Psoas muscle (tissue), 8 donors: Measurements from ENCODE around the gene LPAR3. TPM values are rescaled to one million over a fixed set of nuclear protein-coding genes. Genes with fewer than 3 reads are reported as not detected.

Experiments
- ATAC-seq, 4 donors: fragments of 200-7000 bp; cut with Tn5 transposase; one replicate each; pipeline ENCODE4 v1.9.1; 2020; ENCODE audit warnings: moderate library complexity in 3 of 4, mild to moderate bottlenecking in 2 of 4
- DNase-seq, 2 donors: peaks; one replicate each; pipeline ENCODE4 v3.0.0-alpha.2; 2020
- H3K27ac ChIP-seq: fragments of 200-600 bp; one replicate; pipeline ENCODE4 v1.8.0; 2022
- H3K27me3 ChIP-seq, 3 donors: fragments of 200-600 bp in 1 of 3; one replicate each; pipeline versions ENCODE4 v1.6.1 to v1.8.0; 2013 to 2022; ENCODE audit warnings: low read length in 2 of 3, mild to moderate bottlenecking in 2 of 3, moderate library complexity in 1 of 3; ENCODE audit not compliant: insufficient read depth in 3 of 3
- H3K36me3 ChIP-seq, 2 donors: fragments of 200-600 bp in 1 of 2; one replicate each; pipeline versions ENCODE4 v1.6.1 to v1.8.0; 2013 to 2022; ENCODE audit warnings: low read depth in 1 of 2, mild to moderate bottlenecking in 1 of 2, moderate library complexity in 1 of 2; ENCODE audit not compliant: insufficient read depth in 1 of 2
- H3K4me1 ChIP-seq: fragments of 200-600 bp; one replicate; pipeline ENCODE4 v1.8.0; 2022
- H3K4me3 ChIP-seq: fragments of 200-600 bp; one replicate; pipeline ENCODE4 v1.8.0; 2022; ENCODE audit warnings: mild to moderate bottlenecking
- H3K9me3 ChIP-seq: fragments of 200-600 bp; one replicate; pipeline ENCODE4 v1.8.0; 2022
- WGBS, 3 donors: extraction: QIAGEN DNeasy Blood & Tissue Kit; methylation state at CpG; one replicate each; pipeline versions ENCODE4 v1.1.6 to v1.1.7; 2013; 5-methylcytosine and 5-hydroxymethylcytosine counted together
- intact Hi-C, 2 donors: fragments of 100-400 bp; cut with DNase I; formaldehyde crosslinking; loops; one replicate each; pipeline versions ENCODE4 v1.11.0 to v1.14.2; 2022
- polyA plus RNA-seq, 3 donors: library from polyadenylated mRNA; stranded (reverse); fragments of 200-250 nt; gene quantifications; one replicate each; pipeline ENCODE4 v1.2.3, GENCODE V29; 2013
- total RNA-seq, 4 donors: library from RNA; stranded (reverse); fragmentation: NEBNext Ultra II Directional in 2 of 4; extraction: Animal tissue kit (Norgen Biotek cat#: 25700) in 2 of 4; gene quantifications; one replicate each; pipeline versions ENCODE4 v1.2.1 to v1.2.4, GENCODE V29; 2021 to 2023
- TF ChIP-seq, protein P1 (sequence below): fragments of 200-600 bp; IDR thresholded peaks from one replicate; pipeline ENCODE4 v1.8.0; 2022; ENCODE audit warnings: antibody characterized with exemption
- donor health status: healthy with polysubstance abuse.
- donor health status: DM: no; HTN: no; CAD: no; lungs with moderate emphysema.
- donor health status: Bipolar disorder and iron deficiency.
- donor health status: healthy.
- donor health status: DM: yes; HTN: yes; CAD: no.
- donor health status: DM: no; HTN: no; CAD: no.
- donor health status: DM: no; HTN: no; CAD: no.
- donor health status: DM: yes; HTN: yes; CAD: no.

LPAR3 gene
- total and polyA plus RNA-seq, 7 donors: 0.01 to 0.20 (median 0.03) TPM; not detected in 4

DNA sequence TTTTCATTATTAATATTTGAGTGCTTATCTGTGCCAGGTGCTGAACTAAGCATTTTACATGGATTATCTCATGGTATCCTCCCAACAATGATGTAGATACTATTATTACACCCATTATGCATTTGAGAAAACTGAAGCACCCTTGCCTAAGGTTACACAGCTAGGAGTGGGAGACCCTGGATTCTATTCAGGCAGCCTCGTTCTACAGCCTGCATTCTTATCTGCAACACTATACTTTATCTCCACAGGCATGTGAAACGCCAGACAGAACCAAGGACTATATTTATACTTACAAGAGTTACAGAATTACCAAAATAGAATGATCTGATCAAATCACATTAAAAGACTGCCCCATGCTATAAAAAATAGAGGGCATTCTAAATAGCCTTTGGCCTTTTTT is 22.4 kb downstream of the LPAR3 start:
- no peaks in the 10 kb centered on the region for H3K36me3 ChIP-seq
- intact Hi-C loops: no loop called here
- H3K9me3 ChIP-seq: no peaks in the 10 kb centered on the region
- H3K27ac ChIP-seq: no peak overlapping the region
- ATAC-seq: no peak
- WGBS, 3 donors: 13 to 34% (median 24%) methylated on average over 2 of the region's 2 CpGs
- no peak overlapping the region for H3K4me3 ChIP-seq
- H3K27me3 ChIP-seq: peaks cover 0 to 2% (median 0%) of the 10 kb centered on the region in 3 donors
- TF ChIP-seq, protein P1, sequence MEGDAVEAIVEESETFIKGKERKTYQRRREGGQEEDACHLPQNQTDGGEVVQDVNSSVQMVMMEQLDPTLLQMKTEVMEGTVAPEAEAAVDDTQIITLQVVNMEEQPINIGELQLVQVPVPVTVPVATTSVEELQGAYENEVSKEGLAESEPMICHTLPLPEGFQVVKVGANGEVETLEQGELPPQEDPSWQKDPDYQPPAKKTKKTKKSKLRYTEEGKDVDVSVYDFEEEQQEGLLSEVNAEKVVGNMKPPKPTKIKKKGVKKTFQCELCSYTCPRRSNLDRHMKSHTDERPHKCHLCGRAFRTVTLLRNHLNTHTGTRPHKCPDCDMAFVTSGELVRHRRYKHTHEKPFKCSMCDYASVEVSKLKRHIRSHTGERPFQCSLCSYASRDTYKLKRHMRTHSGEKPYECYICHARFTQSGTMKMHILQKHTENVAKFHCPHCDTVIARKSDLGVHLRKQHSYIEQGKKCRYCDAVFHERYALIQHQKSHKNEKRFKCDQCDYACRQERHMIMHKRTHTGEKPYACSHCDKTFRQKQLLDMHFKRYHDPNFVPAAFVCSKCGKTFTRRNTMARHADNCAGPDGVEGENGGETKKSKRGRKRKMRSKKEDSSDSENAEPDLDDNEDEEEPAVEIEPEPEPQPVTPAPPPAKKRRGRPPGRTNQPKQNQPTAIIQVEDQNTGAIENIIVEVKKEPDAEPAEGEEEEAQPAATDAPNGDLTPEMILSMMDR: no peak
- no peak for DNase-seq
- no peaks in the 10 kb centered on the region for H3K4me1 ChIP-seq

DNA sequence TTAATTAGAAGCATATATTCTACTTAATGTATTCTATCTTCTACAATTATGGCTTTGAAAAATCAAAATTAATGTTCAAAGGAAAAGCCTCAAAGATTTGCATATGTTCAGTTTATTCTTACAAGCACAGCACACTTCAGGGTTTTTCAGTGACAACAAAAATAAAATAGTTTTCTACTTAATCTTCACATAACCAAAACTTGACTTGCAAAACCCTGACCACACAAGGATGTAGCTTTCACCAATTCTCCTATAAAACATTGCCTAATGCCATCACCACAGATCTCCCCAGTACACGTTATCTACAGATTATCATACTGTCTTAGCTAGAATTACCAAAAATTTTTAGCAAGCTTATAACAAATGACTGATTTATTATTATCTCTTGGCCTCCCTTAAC is 23.3 kb downstream of the LPAR3 start:
- ATAC-seq: no peak
- no peaks in the 10 kb centered on the region for H3K36me3 ChIP-seq
- no peak for DNase-seq
- no peaks in the 10 kb centered on the region for H3K9me3 ChIP-seq
- intact Hi-C loops: no loop called here
- no peak overlapping the region for H3K27ac ChIP-seq
- no peaks in the 10 kb centered on the region for H3K4me1 ChIP-seq
- 56 to 62% (median 57%) methylated on average over 1 of the region's 1 CpG for WGBS, 3 donors
- H3K4me3 ChIP-seq: no peak overlapping the region
- TF ChIP-seq, protein P1: no peak
- peaks cover 0 to 2% (median 0%) of the 10 kb centered on the region in 3 donors for H3K27me3 ChIP-seq

DNA sequence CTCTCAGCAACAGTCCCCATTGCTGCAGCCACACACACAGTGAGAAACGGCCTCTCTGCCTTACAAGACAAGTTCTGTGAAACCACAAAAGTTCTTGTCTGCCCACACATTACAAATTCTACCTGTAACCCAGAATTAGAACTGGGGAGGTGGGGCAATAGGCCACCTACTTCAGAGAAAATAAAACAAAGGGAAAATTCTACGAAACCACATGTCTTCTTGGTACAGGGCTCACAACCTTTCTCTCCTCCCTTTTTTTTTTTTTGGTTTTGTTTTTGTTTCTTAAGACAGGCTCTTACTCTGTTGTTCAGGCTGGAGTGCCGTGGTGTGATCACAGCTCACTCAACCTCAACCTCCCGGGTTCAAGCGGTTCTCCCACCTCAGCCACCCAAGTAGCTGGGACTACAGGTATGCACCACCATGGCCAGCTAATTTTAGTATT is 30.2 kb downstream of the LPAR3 start:
- Histone ChIP-seq H3K27ac (no peak overlapping the region), H3K4me1 (no peaks in the 10 kb centered on the region), H3K9me3 (no peaks in the 10 kb centered on the region), H3K4me3 (no peak overlapping the region), H3K36me3 (no peaks in the 10 kb centered on the region), H3K27me3 (no peaks in the 10 kb centered on the region)
- TF ChIP-seq, protein P1: no peak
- no peak for DNase-seq
- intact Hi-C loops: no loop called here
- no peak for ATAC-seq
- WGBS, 3 donors: 73 to 82% (median 75%) methylated on average over 5 of the region's 5 CpGs

DNA sequence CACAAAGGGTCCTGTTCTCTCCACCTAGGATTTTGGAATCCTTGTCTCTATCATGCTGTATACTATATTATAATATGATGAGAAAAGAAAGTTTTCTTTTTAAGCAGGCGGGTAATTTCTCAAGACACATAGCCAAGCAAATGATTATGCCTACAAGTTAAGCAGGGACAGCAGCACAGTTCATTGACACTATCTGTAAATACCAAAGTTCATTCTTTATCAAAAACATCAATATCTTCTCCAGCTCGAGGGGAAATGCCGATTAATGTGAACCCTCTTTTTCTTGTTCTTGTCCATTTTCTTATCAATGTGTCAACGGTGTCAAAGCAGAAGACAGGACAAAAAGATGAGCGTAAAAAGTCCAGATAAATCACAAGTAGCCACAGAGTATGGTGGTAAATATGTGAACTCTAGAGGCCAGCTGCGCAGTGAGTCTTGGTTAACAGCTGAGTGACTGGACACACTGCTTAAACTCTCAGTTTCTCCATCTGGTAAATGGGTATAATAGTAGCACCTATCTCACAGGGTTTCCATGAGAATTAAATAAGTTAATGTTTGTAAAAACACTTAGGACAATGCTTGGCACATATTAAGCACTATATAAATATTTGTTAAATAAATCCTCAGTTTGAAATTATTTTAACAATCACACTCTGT is 30.9 kb downstream of the LPAR3 start:
- TF ChIP-seq, protein P1: no peak
- WGBS, 3 donors: 71 to 92% (median 79%) methylated on average over 6 of the region's 6 CpGs
- DNase-seq: no peak

DNA sequence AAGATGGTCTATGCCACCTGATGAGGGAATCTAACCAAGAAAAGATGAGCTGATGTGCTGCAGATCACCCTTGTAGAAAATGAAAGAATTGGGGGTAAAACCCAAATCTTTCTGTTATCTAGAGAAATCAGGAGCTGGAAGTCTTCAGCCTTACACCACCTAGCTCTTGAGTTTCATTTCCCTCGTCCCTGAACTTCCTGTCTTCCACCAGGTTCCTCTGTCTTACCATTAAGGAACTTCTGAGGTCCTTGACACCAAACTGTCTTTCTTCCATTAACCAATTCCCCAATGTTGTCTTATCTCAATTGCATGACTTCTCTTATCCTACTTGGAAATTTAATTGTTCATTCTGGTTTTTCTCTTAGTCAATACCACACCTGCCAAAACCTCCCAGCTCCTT is 31.5 kb downstream of the LPAR3 start:
- H3K9me3 ChIP-seq: no peaks in the 10 kb centered on the region
- no peaks in the 10 kb centered on the region for H3K27me3 ChIP-seq
- H3K4me3 ChIP-seq: no peak overlapping the region
- no peak for ATAC-seq
- H3K27ac ChIP-seq: no peak overlapping the region
- no peaks in the 10 kb centered on the region for H3K36me3 ChIP-seq
- intact Hi-C loops: no loop called here
- WGBS, 3 donors: 25 to 42% (median 35%) methylated on average over 1 of the region's 1 CpG
- DNase-seq: no peak
- TF ChIP-seq, protein P1: no peak
- no peaks in the 10 kb centered on the region for H3K4me1 ChIP-seq

More for the DNA sequence above, 30.9 kb downstream of the LPAR3 start:
- H3K4me3 ChIP-seq: no peak overlapping the region
- no peaks in the 10 kb centered on the region for H3K4me1 ChIP-seq
- H3K9me3 ChIP-seq: no peaks in the 10 kb centered on the region
- H3K36me3 ChIP-seq: no peaks in the 10 kb centered on the region
- H3K27ac ChIP-seq: no peak overlapping the region
- ATAC-seq: no peak
- intact Hi-C loops: no loop called here
- no peaks in the 10 kb centered on the region for H3K27me3 ChIP-seq
